Vagina (tissue), 2 donors: ENCODE data around the gene IDUA.

ENCODE experiments used
- POLR2A ChIP-seq, 2 donors: fragments of 450-650 bp; IDR thresholded peaks; one replicate each; pipeline ENCODE4 v1.6.1; 2017; ENCODE audit warnings: antibody characterized with exemption in 2 of 2, mild to moderate bottlenecking in 2 of 2, moderate library complexity in 2 of 2
- POLR2AphosphoS5 ChIP-seq, 2 donors: sonication (generic); formaldehyde crosslinking; IDR thresholded peaks; one replicate each; pipeline ENCODE4 v1.9.0; 2017; ENCODE audit warnings: antibody characterized with exemption in 2 of 2, mild to moderate bottlenecking in 2 of 2, low read depth in 1 of 2; ENCODE audit not compliant: insufficient read depth in 1 of 2
- TF ChIP-seq, protein P1 (sequence below), 3 experiments: fragments of 450-650 bp in 2 of 3; fragments of 200-600 bp in 1 of 3; sonication (generic) in 1 of 3; IDR thresholded peaks; one replicate each; pipeline ENCODE4 v1.5.1; 2017 to 2019; ENCODE audit warnings: antibody characterized with exemption in 3 of 3, mild to moderate bottlenecking in 2 of 3, moderate library complexity in 2 of 3

DNA sequence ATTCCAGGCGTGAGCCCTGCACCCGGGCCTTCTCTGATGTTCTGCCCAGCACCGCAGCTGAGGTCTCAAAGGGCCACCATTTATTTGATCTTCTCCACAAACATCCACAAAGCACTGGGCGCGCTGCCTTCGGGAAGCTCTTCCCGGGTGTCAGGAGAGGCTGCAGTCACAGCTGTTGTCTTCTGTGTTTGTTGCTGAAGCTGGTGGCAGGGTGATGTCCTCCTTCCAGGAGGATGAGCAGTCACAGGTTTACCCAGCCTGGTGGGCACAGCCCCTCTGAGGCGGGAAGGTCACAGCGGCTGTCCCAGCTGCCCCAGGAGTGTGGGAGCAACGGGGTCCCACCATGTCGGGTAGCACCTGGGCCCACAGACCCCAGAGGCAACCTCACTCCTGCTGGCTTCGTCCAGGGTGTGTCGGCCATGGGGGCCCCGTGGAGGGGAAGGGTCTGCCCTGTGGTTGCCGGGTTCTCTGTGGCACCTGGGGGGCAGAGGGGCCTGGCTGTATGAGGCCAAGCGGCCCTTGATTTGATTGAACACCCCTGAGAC is 52.2 kb downstream of the IDUA start:
- TF ChIP-seq, protein P1, sequence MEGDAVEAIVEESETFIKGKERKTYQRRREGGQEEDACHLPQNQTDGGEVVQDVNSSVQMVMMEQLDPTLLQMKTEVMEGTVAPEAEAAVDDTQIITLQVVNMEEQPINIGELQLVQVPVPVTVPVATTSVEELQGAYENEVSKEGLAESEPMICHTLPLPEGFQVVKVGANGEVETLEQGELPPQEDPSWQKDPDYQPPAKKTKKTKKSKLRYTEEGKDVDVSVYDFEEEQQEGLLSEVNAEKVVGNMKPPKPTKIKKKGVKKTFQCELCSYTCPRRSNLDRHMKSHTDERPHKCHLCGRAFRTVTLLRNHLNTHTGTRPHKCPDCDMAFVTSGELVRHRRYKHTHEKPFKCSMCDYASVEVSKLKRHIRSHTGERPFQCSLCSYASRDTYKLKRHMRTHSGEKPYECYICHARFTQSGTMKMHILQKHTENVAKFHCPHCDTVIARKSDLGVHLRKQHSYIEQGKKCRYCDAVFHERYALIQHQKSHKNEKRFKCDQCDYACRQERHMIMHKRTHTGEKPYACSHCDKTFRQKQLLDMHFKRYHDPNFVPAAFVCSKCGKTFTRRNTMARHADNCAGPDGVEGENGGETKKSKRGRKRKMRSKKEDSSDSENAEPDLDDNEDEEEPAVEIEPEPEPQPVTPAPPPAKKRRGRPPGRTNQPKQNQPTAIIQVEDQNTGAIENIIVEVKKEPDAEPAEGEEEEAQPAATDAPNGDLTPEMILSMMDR (IDR thresholded peaks at IDR 0.05) = no peak
- no peak for TF ChIP-seq POLR2A (IDR thresholded peaks at IDR 0.05)
- no peak for TF ChIP-seq POLR2AphosphoS5 (IDR thresholded peaks at IDR 0.05; ENCODE audit: insufficient read depth in 1 of 2, low read depth in 1 of 2)
